ENCODE results near the gene KLK13. TPM values are rescaled to one million over a fixed set of nuclear protein-coding genes. Genes with fewer than 3 reads are reported as not detected.
A peak's percentile ranks its signal among the peaks of the same experiment; 100 is the strongest.

Gene KLK13
- total RNA-seq, 1 experiment from 2014 or later = not detected

DNA sequence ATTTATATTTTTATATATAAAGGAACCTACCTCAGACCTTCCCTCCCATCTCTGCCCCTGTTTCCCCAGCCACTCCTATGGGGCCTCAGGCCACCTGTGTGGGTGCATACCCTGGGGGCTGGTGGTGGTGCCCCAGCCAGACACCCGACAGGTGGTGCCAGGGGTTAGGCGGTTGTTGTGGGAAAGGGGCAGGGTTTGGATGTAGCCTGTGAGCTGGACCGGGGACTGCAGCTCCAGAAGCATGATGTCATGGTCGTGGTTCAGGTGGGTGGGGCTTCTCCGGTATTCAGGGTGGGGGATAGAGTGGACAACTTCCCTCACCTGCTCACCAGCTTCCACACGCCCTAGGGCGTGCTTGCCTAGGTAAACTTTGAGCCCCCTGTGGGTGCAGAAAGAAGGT is 5.2 kb downstream of the KLK13 start:
- H3K4me1 ChIP-seq = no peaks in the 10 kb centered on the region
- H3K27ac ChIP-seq = no peak overlapping the region
- no peaks in the 10 kb centered on the region for H3K27me3 ChIP-seq
- no peaks in the 10 kb centered on the region for H3K9me3 ChIP-seq (replicated peaks)
- no peaks in the 10 kb centered on the region for H3K36me3 ChIP-seq
- DNase-seq = peak in 1 of 2 experiments; percentile 6
- H3K4me3 ChIP-seq = no peak overlapping the region

- H3K27me3 ChIP-seq = no peaks in the 10 kb centered on the region
- DNase-seq = no peak
- no peaks in the 10 kb centered on the region for H3K4me1 ChIP-seq
- H3K27ac ChIP-seq = no peak overlapping the region
- H3K4me3 ChIP-seq = no peak overlapping the region
- no peaks in the 10 kb centered on the region for H3K36me3 ChIP-seq
- H3K9me3 ChIP-seq (replicated peaks) = no peaks in the 10 kb centered on the region
Observed at GRCh38 chr19:51055866-51056265, 9.0 kb downstream of the KLK13 start.

DNA sequence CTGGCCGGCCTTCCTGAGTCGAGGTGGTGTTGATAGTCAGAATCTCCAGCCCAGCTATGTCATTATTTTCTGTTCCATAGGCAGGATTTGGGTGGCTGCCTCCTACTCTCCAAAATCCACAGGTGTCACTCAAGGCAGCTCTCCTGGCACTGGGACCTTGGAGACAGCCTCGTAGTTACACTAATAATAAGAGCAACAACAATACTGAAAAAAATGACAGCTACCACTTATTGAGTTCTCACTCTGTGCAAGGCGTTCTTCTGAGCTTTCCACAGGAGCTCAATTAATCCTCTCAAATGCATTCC is 17.9 kb downstream of the KLK13 start:
- H3K36me3 ChIP-seq = no peaks in the 10 kb centered on the region
- H3K4me3 ChIP-seq = no peak overlapping the region
- DNase-seq = no peak
- no peaks in the 10 kb centered on the region for H3K9me3 ChIP-seq (replicated peaks)
- H3K4me1 ChIP-seq = no peaks in the 10 kb centered on the region
- H3K27me3 ChIP-seq = no peaks in the 10 kb centered on the region
- no peak overlapping the region for H3K27ac ChIP-seq

DNA sequence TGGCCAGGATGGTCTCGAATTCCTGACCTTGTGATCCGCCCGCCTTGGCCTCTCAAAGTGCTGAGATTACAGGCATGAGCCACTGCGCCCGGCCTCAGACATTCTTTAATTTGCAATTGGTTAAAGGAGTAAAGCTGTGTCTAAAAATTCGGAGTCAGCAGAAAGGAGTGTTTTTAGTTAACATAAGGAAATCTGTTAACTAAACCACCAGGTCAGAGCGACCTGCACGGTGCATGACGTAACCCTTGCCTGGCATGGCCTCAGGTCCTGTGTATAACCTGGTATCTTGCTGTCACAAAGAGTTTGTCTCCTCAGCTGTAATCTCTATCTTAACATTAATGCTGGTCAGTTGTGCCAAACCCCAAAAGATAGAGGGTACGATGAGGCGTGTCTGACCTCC is 20.6 kb downstream of the KLK13 start:
- no peaks in the 10 kb centered on the region for H3K9me3 ChIP-seq (replicated peaks)
- no peak overlapping the region for H3K27ac ChIP-seq
- no peak for DNase-seq
- H3K36me3 ChIP-seq = no peaks in the 10 kb centered on the region
- H3K27me3 ChIP-seq = no peaks in the 10 kb centered on the region
- no peak overlapping the region for H3K4me3 ChIP-seq
- H3K4me1 ChIP-seq = no peaks in the 10 kb centered on the region

- Histone ChIP-seq H3K4me1 (no peaks in the 10 kb centered on the region), H3K4me3 (no peak overlapping the region), H3K36me3 (no peaks in the 10 kb centered on the region), H3K9me3 (replicated peaks) (no peaks in the 10 kb centered on the region), H3K27me3 (no peaks in the 10 kb centered on the region), H3K27ac (no peak overlapping the region)
- no peak for DNase-seq
Observed at GRCh38 chr19:51043497-51043896, 21.4 kb downstream of the KLK13 start.

DNA sequence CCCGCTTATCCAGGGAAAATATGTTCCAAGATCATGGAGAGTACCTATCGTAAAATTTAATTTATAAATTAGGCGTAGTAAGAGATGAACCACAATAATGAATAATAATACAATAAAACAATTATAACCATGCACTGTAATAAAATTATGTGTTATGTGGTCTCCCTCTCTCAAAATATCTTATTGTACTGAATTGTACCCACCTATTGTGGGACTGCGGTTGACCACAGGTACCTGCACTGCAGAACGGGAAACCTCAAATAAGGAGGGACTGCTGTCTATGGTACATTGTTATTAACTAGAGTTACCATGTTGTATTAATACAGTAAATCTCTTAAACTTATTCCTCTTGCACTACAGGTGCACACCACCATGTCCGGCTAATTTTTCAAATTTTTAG is 24.7 kb downstream of the KLK13 start:
- Histone ChIP-seq H3K4me1 (no peaks in the 10 kb centered on the region), H3K36me3 (no peaks in the 10 kb centered on the region), H3K9me3 (replicated peaks) (no peaks in the 10 kb centered on the region), H3K27ac (no peak overlapping the region), H3K27me3 (no peaks in the 10 kb centered on the region), H3K4me3 (no peak overlapping the region)
- DNase-seq = no peak

GRCh38 chr19:51036519-51036918 is 28.4 kb downstream of the KLK13 start:
- Histone ChIP-seq H3K4me3 (no peak overlapping the region), H3K9me3 (replicated peaks) (no peaks in the 10 kb centered on the region), H3K27ac (no peak overlapping the region), H3K4me1 (no peaks in the 10 kb centered on the region), H3K36me3 (no peaks in the 10 kb centered on the region), H3K27me3 (no peaks in the 10 kb centered on the region)
- no peak for DNase-seq

GRCh38 chr19:51034704-51035103 is 30.2 kb downstream of the KLK13 start, which contains the start of gene KLK12:
KLK12 (minus strand) TSS chr19:51035002; CDS start chr19:51034621, 381 bp downstream.
- Histone ChIP-seq H3K27me3 (no peaks in the 10 kb centered on the region), H3K27ac (no peak within 1 kb of the TSS), H3K36me3 (no peaks in the 10 kb centered on the region), H3K9me3 (replicated peaks) (no peaks in the 10 kb centered on the region), H3K4me1 (no peaks in the 10 kb centered on the region), H3K4me3 (no peak within 1 kb of the TSS)
- DNase-seq = no peak

GRCh38 chr19:51031880-51032225 is 33.0 kb downstream of the KLK13 start:
- no peak for DNase-seq
- no peaks in the 10 kb centered on the region for H3K4me1 ChIP-seq
- H3K27me3 ChIP-seq = no peaks in the 10 kb centered on the region
- no peaks in the 10 kb centered on the region for H3K9me3 ChIP-seq (replicated peaks)
- no peak overlapping the region for H3K27ac ChIP-seq
- H3K4me3 ChIP-seq = no peak overlapping the region
- H3K36me3 ChIP-seq = no peaks in the 10 kb centered on the region

GRCh38 chr19:51031220-51031879 is 33.5 kb downstream of the KLK13 start:
- no peaks in the 10 kb centered on the region for H3K9me3 ChIP-seq (replicated peaks)
- peaks cover 4% of the 10 kb centered on the region; the same call in 1 of the 2 replicates for H3K27me3 ChIP-seq
- DNase-seq = no peak
- H3K4me3 ChIP-seq = no peak overlapping the region
- no peak overlapping the region for H3K27ac ChIP-seq
- no peaks in the 10 kb centered on the region for H3K36me3 ChIP-seq
- H3K4me1 ChIP-seq = no peaks in the 10 kb centered on the region

DNA sequence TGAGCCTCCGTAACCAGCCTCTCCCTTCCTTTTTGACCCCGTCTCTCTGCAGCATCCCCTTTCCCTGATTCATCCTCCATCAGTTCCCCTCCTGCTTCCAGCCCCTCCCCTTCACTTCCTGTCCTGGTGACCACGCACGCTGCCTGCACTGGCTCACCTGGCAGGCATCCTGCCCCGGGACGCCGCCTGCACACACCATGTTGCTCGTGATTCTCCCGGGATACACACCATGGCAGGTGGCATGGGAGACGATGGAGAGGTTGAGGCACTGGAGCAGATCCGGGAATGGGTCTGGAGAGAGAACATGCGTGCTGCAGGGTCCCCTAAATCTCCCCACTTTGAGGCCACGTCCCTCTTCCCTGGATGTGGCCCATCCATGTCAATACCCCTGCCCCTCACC is 34.3 kb downstream of the KLK13 start:
- no peaks in the 10 kb centered on the region for H3K9me3 ChIP-seq (replicated peaks)
- H3K4me1 ChIP-seq = no peaks in the 10 kb centered on the region
- no peak overlapping the region for H3K4me3 ChIP-seq
- no peak overlapping the region for H3K27ac ChIP-seq
- H3K27me3 ChIP-seq = peaks cover 11% of the 10 kb centered on the region; the same call in 1 of the 2 replicates
- DNase-seq = no peak
- H3K36me3 ChIP-seq = no peaks in the 10 kb centered on the region

- DNase-seq = peak in 1 of 2 experiments; percentile 17
- H3K9me3 ChIP-seq (replicated peaks) = no peaks in the 10 kb centered on the region
- H3K36me3 ChIP-seq = no peaks in the 10 kb centered on the region
- H3K27me3 ChIP-seq = peaks cover 16% of the 10 kb centered on the region; the same call in 1 of the 2 replicates
- H3K27ac ChIP-seq = no peak overlapping the region
- no peak overlapping the region for H3K4me3 ChIP-seq
- H3K4me1 ChIP-seq = no peaks in the 10 kb centered on the region
Observed at GRCh38 chr19:51029718-51030117, 35.2 kb downstream of the KLK13 start.

DNA sequence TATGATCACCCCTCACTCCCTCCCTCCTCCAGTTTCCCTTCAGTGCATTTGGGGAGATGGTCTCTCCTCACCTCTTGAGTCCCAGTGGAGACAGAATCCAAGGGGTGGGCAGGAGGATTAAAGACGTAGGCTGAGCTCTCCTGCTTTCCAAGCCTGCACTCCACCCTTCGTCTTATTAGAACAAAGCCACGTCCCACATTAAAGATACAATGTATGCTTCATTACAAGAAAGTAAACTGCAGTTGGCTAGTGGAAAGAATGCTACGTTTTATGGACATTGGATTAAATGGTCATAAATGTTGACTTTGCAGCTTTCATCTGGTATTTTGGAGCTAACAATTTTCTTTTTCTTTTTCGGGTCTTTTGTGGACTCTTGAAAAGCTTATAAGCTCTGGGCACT is 37.0 kb downstream of the KLK13 start:
- H3K4me3 ChIP-seq = no peak overlapping the region
- H3K27ac ChIP-seq = no peak overlapping the region
- peaks cover 16% of the 10 kb centered on the region; the same call in 1 of the 2 replicates for H3K27me3 ChIP-seq
- H3K4me1 ChIP-seq = no peaks in the 10 kb centered on the region
- H3K9me3 ChIP-seq (replicated peaks) = no peaks in the 10 kb centered on the region
- DNase-seq = no peak
- H3K36me3 ChIP-seq = no peaks in the 10 kb centered on the region

DNA sequence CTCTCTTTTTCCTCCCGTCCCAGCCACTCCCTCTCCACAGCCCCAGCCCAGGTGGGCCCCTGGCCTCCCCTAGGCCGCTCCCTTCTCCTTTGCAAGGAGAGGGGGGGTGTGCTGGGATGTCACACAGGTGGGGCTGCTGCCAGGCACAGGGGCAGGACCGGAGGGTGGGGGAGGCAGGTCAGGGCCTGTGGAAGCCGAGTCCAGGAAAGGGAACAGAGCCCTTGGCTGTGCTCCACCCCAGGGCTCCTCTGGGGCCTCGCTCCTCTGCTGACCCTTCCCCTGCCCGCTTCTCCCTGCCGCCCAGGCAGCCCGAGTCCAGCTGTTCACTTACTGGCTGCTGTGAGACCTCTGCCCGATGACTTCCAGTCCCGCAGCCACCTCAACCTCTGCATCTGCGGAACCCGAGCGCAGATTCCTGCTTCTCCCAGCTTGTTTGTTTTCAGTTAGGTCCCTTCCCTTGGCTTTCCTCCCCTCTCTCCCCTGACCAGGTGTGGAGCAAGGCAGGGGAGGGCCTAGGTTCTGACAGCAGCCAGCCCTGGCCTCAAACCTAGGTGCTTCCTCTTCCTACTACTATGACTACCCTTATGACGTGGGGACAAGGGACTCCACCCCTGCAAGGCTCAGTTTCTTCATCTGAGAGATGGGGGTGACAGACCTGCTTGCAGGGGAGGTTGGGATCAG is 37.6 kb downstream of the KLK13 start:
- H3K9me3 ChIP-seq (replicated peaks) = no peaks in the 10 kb centered on the region
- H3K27me3 ChIP-seq = peaks cover 16% of the 10 kb centered on the region; the same call in 1 of the 2 replicates
- no peak overlapping the region for H3K4me3 ChIP-seq
- no peaks in the 10 kb centered on the region for H3K4me1 ChIP-seq
- no peak for DNase-seq
- H3K36me3 ChIP-seq = no peaks in the 10 kb centered on the region
- H3K27ac ChIP-seq = no peak overlapping the region

DNA sequence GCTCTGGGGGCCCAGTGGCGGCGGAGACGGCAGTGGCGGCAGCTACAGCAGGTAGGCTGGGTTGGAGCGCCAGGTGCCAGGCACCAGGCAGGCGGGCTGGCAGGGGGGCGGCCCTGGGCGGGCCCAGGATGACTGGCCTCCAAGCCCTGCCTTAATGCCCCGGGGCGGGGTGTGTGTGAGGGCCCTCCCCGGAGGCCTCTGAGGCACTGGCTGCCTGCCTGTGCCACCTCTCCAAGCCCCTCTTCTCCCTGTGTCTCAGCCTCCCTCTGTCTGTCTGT is 38.4 kb downstream of the KLK13 start, which contains the start of gene KLK11:
KLK11 (minus strand) TSS at position 63 of the 278 bp plus-strand sequence. CDS start 985 bp downstream, outside the sequence.
- no peaks in the 10 kb centered on the region for H3K36me3 ChIP-seq
- H3K27me3 ChIP-seq = peaks cover 16% of the 10 kb centered on the region; the same call in 1 of the 2 replicates
- DNase-seq = no peak
- H3K4me1 ChIP-seq = no peaks in the 10 kb centered on the region
- no peak within 1 kb of the TSS for H3K4me3 ChIP-seq
- no peaks in the 10 kb centered on the region for H3K9me3 ChIP-seq (replicated peaks)
- no peak within 1 kb of the TSS for H3K27ac ChIP-seq
